OCI-LY7 (cell line): Measurements from ENCODE around the gene CLEC4G.

Experiments
- CTCF ChIP-seq: fragments of 200-600 bp; sonication (generic); conservative IDR thresholded peaks from 2 replicates; pipeline ENCODE4 v1.5.1; 2014; ENCODE audit warnings: mild to moderate bottlenecking, antibody characterized with exemption, low read length, moderate library complexity, mixed read lengths
- EZH2phosphoT487 ChIP-seq: fragments of 200-600 bp; sonication (generic); IDR thresholded peaks from 2 replicates; pipeline ENCODE4 v1.6.1; 2018; ENCODE audit warnings: low read depth, borderline replicate concordance, mild to moderate bottlenecking, mixed run types, antibody characterized with exemption, low read length, moderate library complexity, mixed read lengths

GRCh38 chr19:7762719-7763293, 30.9 kb upstream of the CLEC4G start, which contains the start of gene CLEC4M:
- TF ChIP-seq CTCF (no peak), EZH2phosphoT487 (no peak)
